OCI-LY7 (cell line): ENCODE data around the gene ZNF648. TPM values are rescaled to one million over a fixed set of nuclear protein-coding genes. Genes with fewer than 3 reads are reported as not detected.
"Not testable (repeated sequence)": the region's sequence is repeated elsewhere in the genome, so short reads cannot be mapped to it uniquely, and the experiment has no call there.

Source experiments
- BruUV-seq: library from RNA; stranded (reverse); fragments of 400-500 nt; replicated peaks from 2 replicates; lab custom pipeline; 2021; lab: Mats Ljungman, UMichigan
- CTCF ChIA-PET: fragments of 300-600 bp; sonication (Branson Sonifier 250); formaldehyde crosslinking; loops from one replicate; lab custom pipeline; 2022; ENCODE audit warnings: antibody characterized with exemption; ENCODE audit not compliant: unreplicated experiment; lab: Charles Lee
- POLR2A ChIA-PET: fragments of 300-600 bp; sonication (Branson Sonifier 250); formaldehyde crosslinking; loops from one replicate; lab custom pipeline; 2022; ENCODE audit warnings: antibody characterized with exemption; lab: Charles Lee
- DNase-seq: peaks from one replicate; pipeline ENCODE4 v3.0.0-alpha.2; 2015; ENCODE audit warnings: low spot score
- H2AFZ ChIP-seq: fragments of 200-600 bp; sonication (generic), shearing (Covaris generic); 2 replicates; pipeline ENCODE4 v1.6.1; 2014; ENCODE audit warnings: mild to moderate bottlenecking, antibody characterized with exemption, low read length, moderate library complexity
- H3K27ac ChIP-seq: fragments of 200-600 bp; sonication (generic); 2 replicates; pipeline ENCODE4 v1.5.1; 2014; ENCODE audit warnings: mixed run types, low read depth, mild to moderate bottlenecking, moderate library complexity, low read length, inconsistent platforms; ENCODE audit not compliant: poor library complexity, severe bottlenecking
- H3K36me3 ChIP-seq: fragments of 200-600 bp; sonication (generic); 2 replicates; pipeline ENCODE4 v1.6.1; 2014; ENCODE audit warnings: mild to moderate bottlenecking, antibody characterized with exemption, low read length, moderate library complexity, mixed read lengths; ENCODE audit not compliant: insufficient read depth
- H3K4me1 ChIP-seq: fragments of 200-600 bp; sonication (generic); 2 replicates; pipeline ENCODE4 v1.5.1; 2014; ENCODE audit warnings: mild to moderate bottlenecking, low read length; ENCODE audit not compliant: insufficient read depth, poor library complexity, severe bottlenecking
- H3K4me2 ChIP-seq: fragments of 200-600 bp; sonication (generic); 2 replicates; pipeline ENCODE4 v1.6.1; 2014; ENCODE audit warnings: mild to moderate bottlenecking, low read length
- H3K4me3 ChIP-seq: fragments of 200-600 bp; sonication (generic); 2 replicates; pipeline ENCODE4 v1.5.1; 2014; ENCODE audit warnings: mild to moderate bottlenecking, low read depth, low read length; ENCODE audit not compliant: poor library complexity, severe bottlenecking
- H3K79me2 ChIP-seq: fragments of 200-600 bp; sonication (generic); 2 replicates; pipeline ENCODE4 v1.6.1; 2016; ENCODE audit warnings: low read depth, mild to moderate bottlenecking, low read length, moderate library complexity, mixed read lengths; ENCODE audit not compliant: insufficient read depth
- H3K9me2 ChIP-seq: fragments of 200-600 bp; sonication (generic); 2 replicates; pipeline ENCODE4 v1.6.1; 2016; ENCODE audit warnings: mild to moderate bottlenecking, low read length, mixed read lengths; ENCODE audit not compliant: insufficient read depth
- H3K9me3 ChIP-seq: fragments of 200-600 bp; sonication (generic); 2 replicates; pipeline ENCODE4 v1.6.1; 2014; ENCODE audit warnings: mild to moderate bottlenecking, mixed run types, low read length, mixed read lengths
- H4K20me1 ChIP-seq: fragments of 200-600 bp; sonication (generic); 2 replicates; pipeline ENCODE4 v1.6.1; 2014; ENCODE audit warnings: mild to moderate bottlenecking, antibody characterized with exemption, low read length, moderate library complexity, mixed read lengths; ENCODE audit not compliant: insufficient read depth
- EZH2phosphoT487 ChIP-seq: fragments of 200-600 bp; sonication (generic); IDR thresholded peaks from 2 replicates; pipeline ENCODE4 v1.6.1; 2018; ENCODE audit warnings: low read depth, borderline replicate concordance, mild to moderate bottlenecking, mixed run types, antibody characterized with exemption, low read length, moderate library complexity, mixed read lengths
- intact Hi-C: fragments of 100-400 bp; cut with micrococcal nuclease; formaldehyde crosslinking; loops from one replicate; pipeline ENCODE4 v1.10.0; 2022; ENCODE audit not compliant: unreplicated experiment
- total RNA-seq, 2 experiments: library from RNA; depleted of rRNA in 1 of 2; stranded (reverse); fragments of >200 nt in 1 of 2; shearing (Covaris generic) in 1 of 2; gene quantifications; 2 replicates each; pipeline ENCODE4 v1.2.3, GENCODE V29; 2014 to 2022
- TF ChIP-seq, protein P1 (sequence below): fragments of 200-600 bp; sonication (generic); conservative IDR thresholded peaks from 2 replicates; pipeline ENCODE4 v1.5.1; 2014; ENCODE audit warnings: mild to moderate bottlenecking, antibody characterized with exemption, low read length, moderate library complexity, mixed read lengths

The ZNF648 gene
- total RNA-seq, 2 experiments from 2014 or later, result not detected

DNA sequence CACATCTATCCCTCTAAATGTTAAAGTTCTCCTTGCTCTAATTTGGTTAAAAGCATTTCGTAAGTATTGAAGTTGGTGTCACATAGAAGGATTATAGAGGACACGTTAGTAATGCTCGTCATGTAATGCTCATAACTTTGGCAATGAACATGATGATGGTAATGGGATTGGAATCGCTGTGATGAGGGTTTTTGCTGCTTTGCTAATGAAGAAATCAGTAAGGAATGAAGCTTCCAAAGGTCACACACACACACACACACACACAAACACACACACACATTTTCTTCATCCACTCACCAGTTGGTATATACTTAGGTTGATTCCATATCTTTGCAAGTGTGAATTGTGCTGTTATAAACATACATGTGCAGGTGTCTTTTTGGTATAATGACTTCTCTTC lies 36.8 kb upstream of the ZNF648 start:
- TF ChIP-seq EZH2phosphoT487, result no peak
- TF ChIP-seq, protein P1, sequence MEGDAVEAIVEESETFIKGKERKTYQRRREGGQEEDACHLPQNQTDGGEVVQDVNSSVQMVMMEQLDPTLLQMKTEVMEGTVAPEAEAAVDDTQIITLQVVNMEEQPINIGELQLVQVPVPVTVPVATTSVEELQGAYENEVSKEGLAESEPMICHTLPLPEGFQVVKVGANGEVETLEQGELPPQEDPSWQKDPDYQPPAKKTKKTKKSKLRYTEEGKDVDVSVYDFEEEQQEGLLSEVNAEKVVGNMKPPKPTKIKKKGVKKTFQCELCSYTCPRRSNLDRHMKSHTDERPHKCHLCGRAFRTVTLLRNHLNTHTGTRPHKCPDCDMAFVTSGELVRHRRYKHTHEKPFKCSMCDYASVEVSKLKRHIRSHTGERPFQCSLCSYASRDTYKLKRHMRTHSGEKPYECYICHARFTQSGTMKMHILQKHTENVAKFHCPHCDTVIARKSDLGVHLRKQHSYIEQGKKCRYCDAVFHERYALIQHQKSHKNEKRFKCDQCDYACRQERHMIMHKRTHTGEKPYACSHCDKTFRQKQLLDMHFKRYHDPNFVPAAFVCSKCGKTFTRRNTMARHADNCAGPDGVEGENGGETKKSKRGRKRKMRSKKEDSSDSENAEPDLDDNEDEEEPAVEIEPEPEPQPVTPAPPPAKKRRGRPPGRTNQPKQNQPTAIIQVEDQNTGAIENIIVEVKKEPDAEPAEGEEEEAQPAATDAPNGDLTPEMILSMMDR, result no peak
- H3K9me3 ChIP-seq, result no peaks in the 10 kb centered on the region
- H3K4me3 ChIP-seq, result no peak overlapping the region
- POLR2A ChIA-PET, result no interaction called here
- intact Hi-C loops, result no loop called here
- DNase-seq, result no peak
- H3K27ac ChIP-seq, result no peak overlapping the region
- H2AFZ ChIP-seq, result no peak overlapping the region
- no peaks in the 10 kb centered on the region for H3K36me3 ChIP-seq
- H3K79me2 ChIP-seq, result no peaks in the 10 kb centered on the region
- no peak overlapping the region for H3K4me2 ChIP-seq
- no peaks in the 10 kb centered on the region for H4K20me1 ChIP-seq
- no TSS peak for BruUV-seq
- CTCF ChIA-PET, result no interaction called here
- H3K9me2 ChIP-seq, result no peaks in the 10 kb centered on the region
- H3K4me1 ChIP-seq, result no peaks in the 10 kb centered on the region

DNA sequence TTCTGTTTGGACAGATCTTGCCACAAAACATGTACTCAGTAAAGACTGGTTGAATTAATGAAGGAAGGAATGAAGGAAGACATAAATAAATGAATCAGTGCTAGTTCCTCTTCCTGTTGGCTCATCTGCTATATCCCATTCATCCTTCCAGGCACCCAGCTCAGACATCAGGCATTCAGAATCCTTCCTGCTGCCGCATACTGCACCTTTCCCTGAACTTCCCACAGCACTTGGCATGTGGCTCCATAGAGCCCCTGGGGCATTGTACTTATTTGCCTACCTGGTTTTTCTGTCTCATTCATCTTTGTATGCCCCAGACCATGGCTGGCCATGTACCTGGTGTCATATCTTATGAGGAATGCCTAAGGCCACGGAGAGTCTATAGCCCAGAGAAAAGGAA lies 34.4 kb upstream of the ZNF648 start:
- Histone ChIP-seq H3K9me3 (no peaks in the 10 kb centered on the region), H3K4me1 (no peaks in the 10 kb centered on the region), H4K20me1 (no peaks in the 10 kb centered on the region), H3K79me2 (no peaks in the 10 kb centered on the region), H2AFZ (no peak overlapping the region), H3K4me2 (no peak overlapping the region), H3K4me3 (no peak overlapping the region), H3K27ac (no peak overlapping the region), H3K36me3 (no peaks in the 10 kb centered on the region), H3K9me2 (no peaks in the 10 kb centered on the region)
- ChIA-PET POLR2A (no interaction called here), CTCF (interaction anchor here (1.1 kb wide), 1 partner anchor 15 kb away, joined by 3 read pairs; no protein-coding TSS in a partner anchor)
- no peak for TF ChIP-seq EZH2phosphoT487
- TF ChIP-seq, protein P1, result no peak
- no peak for DNase-seq
- intact Hi-C loops, result no loop called here
- no TSS peak for BruUV-seq

DNA sequence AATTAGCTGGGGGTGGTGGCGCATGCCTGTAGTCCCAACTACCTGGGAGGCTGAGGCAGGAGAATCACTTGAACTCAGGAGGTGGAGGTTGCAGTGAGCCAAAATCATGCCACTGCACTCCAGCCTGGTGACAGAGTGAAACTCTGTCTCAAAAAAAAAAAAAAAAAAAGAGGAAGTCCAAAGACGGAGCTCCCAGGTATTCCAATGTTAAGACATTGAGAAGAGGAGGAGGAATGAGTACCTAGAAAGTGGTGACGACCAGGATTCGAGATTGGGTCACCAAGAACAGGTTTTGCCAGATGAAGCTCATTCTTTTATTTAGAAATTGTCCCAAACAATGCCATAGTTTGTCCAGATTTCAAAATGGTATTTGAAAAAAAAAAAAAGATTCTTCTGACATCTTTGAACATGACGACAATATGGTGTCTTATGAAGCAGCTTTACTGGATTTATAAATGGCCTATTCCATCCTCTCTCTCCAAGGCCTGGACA lies 33.0 kb upstream of the ZNF648 start:
- POLR2A ChIA-PET, result interaction anchor here (0.7 to 0.8 kb wide), 4 partner anchors 291 to 602 kb away, joined by 3 to 5 read pairs (median 4); no protein-coding TSS in a partner anchor
- H3K27ac ChIP-seq, H3K79me2 ChIP-seq, H3K36me3 ChIP-seq, H3K4me2 ChIP-seq, H3K4me1 ChIP-seq, DNase-seq, intact Hi-C loops, H3K4me3 ChIP-seq, H3K9me3 ChIP-seq, H3K9me2 ChIP-seq, H2AFZ ChIP-seq, CTCF ChIA-PET, H4K20me1 ChIP-seq, BruUV-seq: not testable (repeated sequence)
